ENCODE measurements around the gene IPCEF1. TPM values are rescaled to one million over a fixed set of nuclear protein-coding genes. Genes with fewer than 3 reads are reported as not detected.

The IPCEF1 gene
- total RNA-seq, 1 donor from 2014 or later, result 1.3 TPM

Other genes with a start within 250 kb of the IPCEF1 start
- gene CNKSR3, start 153.9 kb upstream of the IPCEF1 start, total RNA-seq, result 19.7 TPM